ENCODE measurements around the gene SEC11A.
"Not testable (repeated sequence)": the region's sequence is repeated elsewhere in the genome, so short reads cannot be mapped to it uniquely, and the experiment has no call there.

Gene SEC11A

GRCh38 chr15:84755736-84756527 is 40.0 kb upstream of the SEC11A start:
- Histone ChIP-seq H3K23ac (ENCODE audit: low read length) (no peak overlapping the region), H3K9me3 (ENCODE audit: insufficient read depth, low read depth, low read length) (no peaks in the 10 kb centered on the region), H3K4me2 (ENCODE audit: low read length) (no peak overlapping the region), H3K27me3 (ENCODE audit: insufficient read depth, low read length) (no peaks in the 10 kb centered on the region), H3K18ac (ENCODE audit: low read length) (no peak overlapping the region), H2BK5ac (ENCODE audit: low read depth, low read length, poor library complexity) (no peak overlapping the region), H2BK120ac (ENCODE audit: insufficient read depth, low read length, poor library complexity) (no peak overlapping the region), H3K79me1 (ENCODE audit: low read length) (no peaks in the 10 kb centered on the region), H4K12ac (ENCODE audit: low read depth, low read length) (no peak overlapping the region), H3K79me2 (ENCODE audit: control insufficient read depth, insufficient read depth, low read length, poor library complexity) (peaks cover 39% of the 10 kb centered on the region), H4K8ac (ENCODE audit: low read depth, low read length) (no peak overlapping the region), H2BK12ac (ENCODE audit: low read length) (no peak overlapping the region), H3K36me3 (ENCODE audit: control insufficient read depth in 1 of 2, insufficient read depth in 2 of 2, low read length in 2 of 2) (peaks cover 2 to 3% of the 10 kb centered on the region in 2 experiments), H3K4me3 (ENCODE audit: low read depth, low read length) (no peak overlapping the region), H4K91ac (ENCODE audit: low read depth, low read length) (no peak overlapping the region), H3K4ac (ENCODE audit: low read depth, low read length) (peak overlapping the region; percentile 95), H3K27ac (ENCODE audit: low read depth, low read length) (no peak overlapping the region), H2AK5ac (ENCODE audit: low read length) (no peak overlapping the region), H2AFZ (ENCODE audit: insufficient read depth, low read length, poor library complexity) (no peak overlapping the region), H3K9ac (ENCODE audit: low read length) (peak overlapping the region; percentile 57), H3K4me1 (ENCODE audit: control insufficient read depth in 1 of 2, insufficient read depth in 2 of 2, low read length in 2 of 2) (peaks cover 0 to 4% of the 10 kb centered on the region in 2 experiments), H3K14ac (ENCODE audit: low read length) (no peak overlapping the region)
- no peak for DNase-seq
- no CpG with 5 or more reads among the region's 1 CpG for WGBS (ENCODE audit: extremely low coverage, insufficient coverage, insufficient read length)

- Histone ChIP-seq H3K4ac (ENCODE audit: low read depth, low read length) (peak overlapping the region; percentile 85), H3K79me2 (ENCODE audit: control insufficient read depth, insufficient read depth, low read length, poor library complexity) (peaks cover 36% of the 10 kb centered on the region)
- not testable (repeated sequence) for H3K9ac ChIP-seq (ENCODE audit: low read length); H4K91ac ChIP-seq (ENCODE audit: low read depth, low read length); H3K27me3 ChIP-seq (ENCODE audit: insufficient read depth, low read length); DNase-seq; H2BK120ac ChIP-seq (ENCODE audit: insufficient read depth, low read length, poor library complexity); H2BK5ac ChIP-seq (ENCODE audit: low read depth, low read length, poor library complexity); H3K27ac ChIP-seq (ENCODE audit: low read depth, low read length); H3K4me2 ChIP-seq (ENCODE audit: low read length); H3K36me3 ChIP-seq (ENCODE audit: control insufficient read depth in 1 of 2, insufficient read depth in 2 of 2, low read length in 2 of 2); H2AFZ ChIP-seq (ENCODE audit: insufficient read depth, low read length, poor library complexity); H4K12ac ChIP-seq (ENCODE audit: low read depth, low read length); H3K14ac ChIP-seq (ENCODE audit: low read length); H3K18ac ChIP-seq (ENCODE audit: low read length); H2BK12ac ChIP-seq (ENCODE audit: low read length); H2AK5ac ChIP-seq (ENCODE audit: low read length); H3K4me3 ChIP-seq (ENCODE audit: low read depth, low read length); H3K79me1 ChIP-seq (ENCODE audit: low read length); H4K8ac ChIP-seq (ENCODE audit: low read depth, low read length); H3K9me3 ChIP-seq (ENCODE audit: insufficient read depth, low read depth, low read length); H3K23ac ChIP-seq (ENCODE audit: low read length); H3K4me1 ChIP-seq (ENCODE audit: control insufficient read depth in 1 of 2, insufficient read depth in 2 of 2, low read length in 2 of 2)
- WGBS (ENCODE audit: extremely low coverage, insufficient coverage, insufficient read length): no CpG with 5 or more reads among the region's 4 CpGs
These were observed 39.0 kb upstream of the SEC11A start for GRCh38 chr15:84754889-84755288.

- Histone ChIP-seq H3K9me3 (ENCODE audit: insufficient read depth, low read depth, low read length) (no peaks in the 10 kb centered on the region), H3K4me1 (ENCODE audit: control insufficient read depth in 1 of 2, insufficient read depth in 2 of 2, low read length in 2 of 2) (peaks cover 0 to 4% of the 10 kb centered on the region in 2 experiments), H2AK5ac (ENCODE audit: low read length) (no peak overlapping the region), H2BK12ac (ENCODE audit: low read length) (no peak overlapping the region), H3K9ac (ENCODE audit: low read length) (no peak overlapping the region), H3K27ac (ENCODE audit: low read depth, low read length) (no peak overlapping the region), H2AFZ (ENCODE audit: insufficient read depth, low read length, poor library complexity) (no peak overlapping the region), H3K79me1 (ENCODE audit: low read length) (peaks cover 8% of the 10 kb centered on the region), H4K8ac (ENCODE audit: low read depth, low read length) (no peak overlapping the region), H3K79me2 (ENCODE audit: control insufficient read depth, insufficient read depth, low read length, poor library complexity) (peaks cover 40% of the 10 kb centered on the region), H3K18ac (ENCODE audit: low read length) (no peak overlapping the region), H3K14ac (ENCODE audit: low read length) (no peak overlapping the region), H4K12ac (ENCODE audit: low read depth, low read length) (no peak overlapping the region), H4K91ac (ENCODE audit: low read depth, low read length) (no peak overlapping the region), H2BK5ac (ENCODE audit: low read depth, low read length, poor library complexity) (no peak overlapping the region), H3K4me2 (ENCODE audit: low read length) (no peak overlapping the region), H2BK120ac (ENCODE audit: insufficient read depth, low read length, poor library complexity) (no peak overlapping the region), H3K36me3 (ENCODE audit: control insufficient read depth in 1 of 2, insufficient read depth in 2 of 2, low read length in 2 of 2) (peaks cover 2 to 3% of the 10 kb centered on the region in 2 experiments), H3K27me3 (ENCODE audit: insufficient read depth, low read length) (no peaks in the 10 kb centered on the region), H3K23ac (ENCODE audit: low read length) (no peak overlapping the region), H3K4me3 (ENCODE audit: low read depth, low read length) (no peak overlapping the region), H3K4ac (ENCODE audit: low read depth, low read length) (peak overlapping the region; percentile 98)
- no peak for DNase-seq
- WGBS (ENCODE audit: extremely low coverage, insufficient coverage, insufficient read length): no CpG with 5 or more reads among the region's 3 CpGs
These were observed 36.8 kb upstream of the SEC11A start for GRCh38 chr15:84752700-84753099.

GRCh38 chr15:84752195-84752594 is 36.3 kb upstream of the SEC11A start:
- no peaks in the 10 kb centered on the region for H3K27me3 ChIP-seq (ENCODE audit: insufficient read depth, low read length)
- H3K4me1 ChIP-seq (ENCODE audit: control insufficient read depth in 1 of 2, insufficient read depth in 2 of 2, low read length in 2 of 2): peaks cover 2 to 8% of the 10 kb centered on the region in 2 experiments
- no peak overlapping the region for H2BK120ac ChIP-seq (ENCODE audit: insufficient read depth, low read length, poor library complexity)
- H3K9me3 ChIP-seq (ENCODE audit: insufficient read depth, low read depth, low read length): no peaks in the 10 kb centered on the region
- H3K4me3 ChIP-seq (ENCODE audit: low read depth, low read length): no peak overlapping the region
- H3K79me1 ChIP-seq (ENCODE audit: low read length): peaks cover 12% of the 10 kb centered on the region
- H3K79me2 ChIP-seq (ENCODE audit: control insufficient read depth, insufficient read depth, low read length, poor library complexity): peaks cover 44% of the 10 kb centered on the region
- no CpG with 5 or more reads among the region's 1 CpG for WGBS (ENCODE audit: extremely low coverage, insufficient coverage, insufficient read length)
- no peak overlapping the region for H4K8ac ChIP-seq (ENCODE audit: low read depth, low read length)
- no peak overlapping the region for H3K18ac ChIP-seq (ENCODE audit: low read length)
- H3K4ac ChIP-seq (ENCODE audit: low read depth, low read length): peak overlapping the region; percentile 98
- H3K9ac ChIP-seq (ENCODE audit: low read length): no peak overlapping the region
- H3K27ac ChIP-seq (ENCODE audit: low read depth, low read length): no peak overlapping the region
- no peak overlapping the region for H2AK5ac ChIP-seq (ENCODE audit: low read length)
- no peak overlapping the region for H2BK5ac ChIP-seq (ENCODE audit: low read depth, low read length, poor library complexity)
- no peak overlapping the region for H3K14ac ChIP-seq (ENCODE audit: low read length)
- H2AFZ ChIP-seq (ENCODE audit: insufficient read depth, low read length, poor library complexity): no peak overlapping the region
- no peak for DNase-seq
- no peak overlapping the region for H4K12ac ChIP-seq (ENCODE audit: low read depth, low read length)
- H3K4me2 ChIP-seq (ENCODE audit: low read length): no peak overlapping the region
- H3K36me3 ChIP-seq (ENCODE audit: control insufficient read depth in 1 of 2, insufficient read depth in 2 of 2, low read length in 2 of 2): peaks cover 2 to 3% of the 10 kb centered on the region in 2 experiments
- H2BK12ac ChIP-seq (ENCODE audit: low read length): no peak overlapping the region
- H4K91ac ChIP-seq (ENCODE audit: low read depth, low read length): no peak overlapping the region
- no peak overlapping the region for H3K23ac ChIP-seq (ENCODE audit: low read length)
